ENCODE data around the gene PKD1L1.
"Not testable (repeated sequence)": the region's sequence is repeated elsewhere in the genome, so short reads cannot be mapped to it uniquely, and the experiment has no call there.

The PKD1L1 gene

DNA sequence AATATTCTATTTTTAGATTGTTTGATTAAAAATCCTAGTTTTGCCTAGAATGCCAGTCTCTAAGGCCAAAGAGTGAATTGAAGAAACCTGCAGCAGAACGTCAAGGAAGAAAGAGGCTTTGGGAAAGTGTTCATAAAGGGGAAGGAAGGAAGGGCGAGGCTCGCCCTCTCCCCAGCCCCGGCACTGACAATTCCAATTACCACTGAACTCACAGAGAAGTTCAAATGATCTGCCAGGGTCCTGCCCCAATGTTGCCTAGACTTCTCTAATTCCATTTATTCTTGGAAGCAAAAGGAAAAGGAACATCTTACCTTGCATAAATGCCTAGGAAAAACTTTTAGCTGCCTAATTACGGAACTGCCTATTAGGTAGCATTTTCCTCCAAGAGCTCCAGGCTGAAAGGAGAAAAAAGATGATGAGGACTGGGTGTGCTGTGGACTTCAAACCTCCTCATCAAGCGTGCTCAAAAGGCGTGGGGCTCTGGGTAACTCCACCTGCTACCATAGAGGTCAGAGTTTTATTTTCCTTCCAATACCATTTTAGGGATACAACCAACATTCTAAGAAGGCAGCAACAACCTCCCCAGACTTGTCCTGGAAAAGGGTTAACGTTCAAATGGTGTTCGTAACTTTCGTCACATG, 134.5 kb downstream of the PKD1L1 start:
- FAIRE-seq, result no peak

GRCh38 chr7:47812429-47813136, 135.7 kb downstream of the PKD1L1 start:
- no peak for FAIRE-seq

GRCh38 chr7:47811632-47812380, 136.5 kb downstream of the PKD1L1 start:
- no peak for FAIRE-seq

GRCh38 chr7:47809387-47809786, 138.9 kb downstream of the PKD1L1 start:
- FAIRE-seq, result no peak

GRCh38 chr7:47808321-47808720, 139.9 kb downstream of the PKD1L1 start:
- FAIRE-seq, result no peak

DNA sequence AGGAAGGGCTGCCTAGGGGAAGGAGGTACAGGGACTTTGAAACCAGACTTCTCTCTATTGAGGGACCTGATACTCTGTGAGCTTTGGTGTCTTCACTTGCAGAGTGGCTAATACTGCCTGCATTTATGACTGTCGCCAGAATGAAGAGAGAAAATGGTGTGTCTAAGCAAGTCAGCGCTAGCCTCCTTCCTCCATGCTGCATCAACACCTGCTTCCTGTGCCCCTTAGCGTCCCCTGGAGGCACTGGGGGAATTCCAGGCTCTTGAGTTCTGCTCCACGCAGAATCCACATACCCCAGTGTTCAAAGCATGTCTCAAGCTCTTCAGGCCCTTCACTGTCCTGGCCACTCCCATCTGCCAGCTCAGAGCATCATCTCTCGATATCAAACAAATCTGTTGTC, 140.5 kb downstream of the PKD1L1 start:
- FAIRE-seq, result no peak

- FAIRE-seq, result no peak
These were observed 141.1 kb downstream of the PKD1L1 start for GRCh38 chr7:47807126-47807525.

DNA sequence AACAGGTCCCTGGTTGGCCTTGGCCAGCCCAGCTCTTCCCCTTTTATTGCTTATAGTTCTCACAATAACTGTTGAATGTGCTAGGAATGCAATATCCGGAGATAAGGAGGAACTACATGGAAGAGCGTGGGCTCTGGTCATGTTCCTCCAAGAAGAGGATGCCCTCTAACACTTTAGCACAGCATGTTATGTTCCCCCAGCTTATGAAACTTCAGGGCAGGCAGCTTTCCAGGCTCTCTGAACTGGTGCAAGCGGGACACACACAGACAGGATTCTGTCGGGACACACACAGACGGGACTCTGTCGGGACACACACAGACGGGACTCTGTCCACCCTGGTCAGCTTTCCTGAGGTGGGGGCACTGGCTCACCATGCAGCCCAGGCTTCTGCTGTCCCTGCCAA, 141.6 kb downstream of the PKD1L1 start:
- no peak for FAIRE-seq

DNA sequence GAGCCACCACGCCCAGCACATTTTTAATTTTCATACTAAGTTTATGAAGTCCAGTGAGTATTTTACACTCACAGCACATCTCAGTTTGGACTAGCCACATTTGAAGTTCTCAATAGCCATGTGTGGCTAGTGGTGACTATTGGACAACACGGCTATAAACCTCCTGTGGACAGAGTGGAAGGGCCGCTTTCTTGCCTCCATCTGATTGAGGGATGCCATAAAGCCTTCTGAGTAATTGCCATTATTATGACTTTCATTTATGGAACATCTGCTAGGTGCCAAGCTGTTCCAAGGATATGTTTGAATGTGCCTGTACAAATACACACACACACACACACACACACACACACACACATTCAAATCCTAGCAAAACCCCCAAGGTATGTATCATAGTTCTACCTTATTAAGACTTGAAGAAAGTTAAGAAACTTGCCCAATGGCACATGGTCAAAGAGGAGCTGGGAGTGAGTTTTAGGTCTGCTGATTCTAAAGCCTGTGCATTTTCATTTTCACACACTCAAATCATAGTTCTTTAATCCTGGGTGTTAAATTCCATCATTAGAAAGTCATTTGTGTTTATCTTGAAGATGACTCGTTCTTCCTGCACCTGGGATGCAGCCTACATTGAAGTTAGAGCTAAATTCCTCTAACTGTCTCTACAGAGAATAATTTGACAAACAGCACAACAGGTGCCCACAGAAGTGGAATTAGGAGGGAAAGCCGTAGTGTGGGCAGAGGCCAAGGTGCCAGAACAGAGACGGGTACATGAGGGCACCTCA, 143.3 kb downstream of the PKD1L1 start:
- no peak for FAIRE-seq

DNA sequence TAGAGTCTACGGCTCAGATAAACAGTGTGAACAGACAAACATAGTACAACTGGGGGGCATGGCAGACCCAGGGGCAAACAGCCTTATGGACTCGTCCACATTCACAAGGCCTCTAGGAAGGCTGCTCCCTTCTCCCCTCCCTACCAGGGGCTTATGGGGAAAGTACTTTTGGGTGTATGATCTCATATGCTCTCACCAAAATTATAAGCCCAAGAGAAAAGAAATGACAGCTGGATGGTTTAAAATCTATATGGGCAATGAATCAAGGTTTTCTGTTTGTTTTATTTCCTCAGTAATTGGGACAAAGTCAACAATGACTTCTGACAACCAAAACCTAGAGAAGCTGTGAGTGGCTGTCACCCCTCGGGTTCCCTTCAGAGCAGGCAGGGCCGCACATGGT, 144.4 kb downstream of the PKD1L1 start:
- FAIRE-seq, result no peak

- FAIRE-seq, result no peak
These were observed 145.2 kb downstream of the PKD1L1 start for GRCh38 chr7:47803025-47803424.

GRCh38 chr7:47801423-47801822, 146.8 kb downstream of the PKD1L1 start:
- no peak for FAIRE-seq

GRCh38 chr7:47799524-47799923, 148.7 kb downstream of the PKD1L1 start:
- no peak for FAIRE-seq

- FAIRE-seq, result no peak
These were observed 151.9 kb downstream of the PKD1L1 start for GRCh38 chr7:47796347-47796746.

DNA sequence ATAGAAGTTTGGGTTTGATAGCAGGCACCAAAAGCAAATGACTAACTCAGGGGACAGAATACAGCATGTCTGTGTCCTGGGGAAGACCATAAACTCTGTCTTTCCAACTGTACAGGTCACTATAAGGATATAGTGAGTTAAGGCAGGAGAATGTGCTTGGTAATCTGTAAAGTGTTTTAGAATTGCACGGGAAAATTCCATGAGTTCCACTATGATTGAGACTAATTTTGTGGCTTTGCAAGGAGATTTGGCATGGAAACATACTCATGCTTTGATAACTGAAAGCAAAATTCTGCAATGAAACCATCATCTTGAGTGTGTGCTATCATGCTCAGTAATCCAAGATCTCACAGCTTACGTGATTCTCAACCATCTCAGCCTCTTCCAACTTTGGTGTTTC, 152.6 kb downstream of the PKD1L1 start:
- no peak for FAIRE-seq

DNA sequence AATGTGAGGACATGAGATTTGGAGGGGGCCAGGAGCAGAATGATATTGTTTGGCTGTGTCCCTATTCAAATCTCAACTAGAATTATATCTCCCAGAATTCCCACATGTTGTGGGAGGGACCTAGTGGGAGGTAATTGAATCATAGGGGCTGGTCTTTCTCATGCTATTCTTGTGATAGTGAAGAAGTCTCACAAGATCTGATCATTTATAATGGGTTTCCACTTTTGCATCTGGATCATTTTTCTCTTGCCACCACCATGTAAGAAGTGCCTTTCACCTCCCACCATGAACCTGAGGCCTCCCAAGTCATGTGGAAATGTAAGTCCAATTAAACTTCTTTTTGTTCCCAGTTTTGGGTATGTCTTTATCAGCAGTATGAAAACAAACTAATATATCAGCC, 153.1 kb downstream of the PKD1L1 start:
- FAIRE-seq, result not testable (repeated sequence)

DNA sequence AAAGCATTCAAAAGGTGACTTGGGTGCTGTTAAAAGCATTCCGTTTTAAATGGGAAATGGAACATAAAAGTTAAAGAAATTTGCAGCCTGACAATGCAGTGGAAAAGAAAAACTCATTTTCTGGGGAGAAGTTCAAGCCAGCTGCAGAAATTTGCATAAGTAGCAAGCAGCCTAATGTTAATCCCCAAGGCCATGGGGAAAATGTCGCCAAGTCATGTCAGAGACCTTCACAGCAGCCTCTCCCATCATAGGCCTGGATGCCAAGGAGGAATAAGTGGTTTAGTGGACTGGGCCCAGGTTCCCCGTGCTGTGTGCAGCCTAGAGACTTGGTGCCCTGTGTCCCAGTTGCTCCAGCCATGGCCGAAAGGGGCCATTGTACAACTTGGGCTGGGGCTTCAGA, 154.2 kb downstream of the PKD1L1 start:
- FAIRE-seq, result no peak

- not testable (repeated sequence) for FAIRE-seq
These were observed 155.1 kb downstream of the PKD1L1 start for GRCh38 chr7:47793186-47793585.

- no peak for FAIRE-seq
These were observed 155.6 kb downstream of the PKD1L1 start for GRCh38 chr7:47792521-47793121.

DNA sequence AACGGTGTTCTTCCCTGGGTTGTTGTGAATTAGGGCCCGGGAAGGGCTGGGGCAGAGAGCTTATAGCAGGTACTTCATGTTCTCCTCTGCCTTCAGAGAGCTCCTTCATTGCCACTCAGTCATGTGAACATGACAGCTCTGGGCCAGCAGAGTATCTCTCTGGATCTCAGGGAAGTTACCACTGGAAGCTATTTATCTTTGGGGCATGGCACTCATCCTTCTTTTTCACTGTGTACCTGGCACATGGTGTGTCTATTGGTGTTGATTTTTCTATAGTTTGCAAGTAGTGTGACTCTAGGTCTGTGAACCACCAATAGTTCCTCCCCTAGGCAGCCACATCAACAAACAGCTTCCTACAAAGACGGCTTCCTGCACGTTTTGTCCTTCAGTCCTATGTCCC, 156.6 kb downstream of the PKD1L1 start:
- FAIRE-seq, result no peak

DNA sequence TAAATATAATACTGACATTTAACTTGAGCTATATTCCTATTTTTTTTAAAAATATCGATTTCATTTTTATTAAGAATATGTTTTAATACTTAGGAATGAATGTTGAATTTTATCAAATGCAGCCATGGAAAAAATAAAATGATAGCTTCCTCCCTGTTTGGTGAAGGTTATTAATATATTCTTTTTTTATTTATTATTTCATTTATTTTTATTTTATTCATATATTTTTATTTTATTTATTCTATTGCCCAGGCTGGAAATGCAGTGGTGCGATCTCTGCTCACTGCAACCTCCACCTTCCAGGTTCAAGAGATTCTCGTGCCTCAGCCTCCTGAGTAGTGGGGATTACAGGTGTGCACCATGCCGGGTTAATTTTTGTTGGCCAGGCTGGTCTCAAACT, 160.2 kb downstream of the PKD1L1 start:
- FAIRE-seq, result no peak

- FAIRE-seq, result no peak
These were observed 160.8 kb downstream of the PKD1L1 start for GRCh38 chr7:47787249-47788069.
